SK-N-MC (cell line): ENCODE data around the gene CEP290.

Experiments used
- EZH2 ChIP-seq: fragments of 200-600 bp; sonication (generic); IDR thresholded peaks from one replicate; pipeline ENCODE4 v1.6.1; 2017; ENCODE audit warnings: antibody characterized with exemption
- POLR2AphosphoS5 ChIP-seq: IDR thresholded peaks from 2 replicates; pipeline ENCODE4 v1.6.1; 2012; ENCODE audit warnings: mild to moderate bottlenecking, low read depth, low read length, borderline replicate concordance

GRCh38 chr12:88127855-88128254 is 14.0 kb downstream of the CEP290 start:
- TF ChIP-seq EZH2 (no peak), POLR2AphosphoS5 (no peak)
